Medulla oblongata (tissue), 1 donor: ENCODE measurements around the gene SLC9A1.

Source experiments
- DNase-seq: peaks from one replicate; pipeline ENCODE4 v3.0.0-alpha.2; 2015; ENCODE audit errors: extremely low spot score

SLC9A1 gene

GRCh38 chr1:27102707-27103468, 52.0 kb downstream of the SLC9A1 start:
- peak; percentile 76 for DNase-seq

GRCh38 chr1:27102134-27102706, 52.7 kb downstream of the SLC9A1 start:
- no peak for DNase-seq

- DNase-seq = no peak
Measured at GRCh38 chr1:27101696-27102095, 53.2 kb downstream of the SLC9A1 start.

GRCh38 chr1:27101054-27101491, 53.9 kb downstream of the SLC9A1 start:
- DNase-seq = no peak

GRCh38 chr1:27100335-27101053, 54.4 kb downstream of the SLC9A1 start:
- DNase-seq = no peak

- DNase-seq = no peak
Measured at GRCh38 chr1:27099587-27100334, 55.2 kb downstream of the SLC9A1 start.

- DNase-seq = no peak
Measured at GRCh38 chr1:27099135-27099586, 55.8 kb downstream of the SLC9A1 start.

- DNase-seq = no peak
Measured at GRCh38 chr1:27098431-27099134, 56.3 kb downstream of the SLC9A1 start.

- peak; percentile 81 for DNase-seq
Measured at GRCh38 chr1:27097484-27097917, 57.4 kb downstream of the SLC9A1 start.

GRCh38 chr1:27095576-27095975, 59.3 kb downstream of the SLC9A1 start:
- DNase-seq = no peak

- DNase-seq = no peak
Measured at GRCh38 chr1:27092888-27093287, 62.0 kb downstream of the SLC9A1 start.

GRCh38 chr1:27090911-27091310, 64.0 kb downstream of the SLC9A1 start:
- DNase-seq = no peak

- peak; percentile 41 for DNase-seq
Measured at GRCh38 chr1:27087371-27088220, 67.3 kb downstream of the SLC9A1 start.

- DNase-seq = no peak
Measured at GRCh38 chr1:27086628-27087027, 68.3 kb downstream of the SLC9A1 start.

GRCh38 chr1:27086026-27086425, 68.9 kb downstream of the SLC9A1 start:
- no peak for DNase-seq

- no peak for DNase-seq
Measured at GRCh38 chr1:27084107-27084506, 70.8 kb downstream of the SLC9A1 start.

- DNase-seq = no peak
Measured at GRCh38 chr1:27077968-27078367, 77.0 kb downstream of the SLC9A1 start.

GRCh38 chr1:27076803-27077202, 78.1 kb downstream of the SLC9A1 start:
- no peak for DNase-seq

- no peak for DNase-seq
Measured at GRCh38 chr1:27074175-27074780, 80.6 kb downstream of the SLC9A1 start.

- peak; percentile 15 for DNase-seq
Measured at GRCh38 chr1:27071049-27071416, 83.9 kb downstream of the SLC9A1 start.
